ENCODE results near the gene TNIK.

Gene TNIK

GRCh38 chr3:171445620-171446204 lies 14.5 kb downstream of the TNIK start:
- TF ChIP-seq CTCF (IDR thresholded peaks at IDR 0.05) (no peak), ZFX (IDR thresholded peaks at IDR 0.05; ENCODE audit: borderline replicate concordance) (no peak)
- no peak overlapping the region for H3K27ac ChIP-seq

- H3K27ac ChIP-seq, result no peak overlapping the region
Observed at GRCh38 chr3:171444001-171444690, 16.1 kb downstream of the TNIK start.

GRCh38 chr3:171443211-171443957 lies 16.8 kb downstream of the TNIK start:
- H3K27ac ChIP-seq, result no peak overlapping the region
- TF ChIP-seq CTCF (IDR thresholded peaks at IDR 0.05) (no peak), ZFX (IDR thresholded peaks at IDR 0.05; ENCODE audit: borderline replicate concordance) (no peak)

More at GRCh38 chr3:171444001-171444690, 16.1 kb downstream of the TNIK start:
- no peak for TF ChIP-seq ZFX (IDR thresholded peaks at IDR 0.05; ENCODE audit: borderline replicate concordance)
- no peak for TF ChIP-seq CTCF (IDR thresholded peaks at IDR 0.05)

- H3K27ac ChIP-seq, result no peak overlapping the region
Observed at GRCh38 chr3:171442184-171442583, 18.0 kb downstream of the TNIK start.

GRCh38 chr3:171441381-171441780 lies 18.8 kb downstream of the TNIK start:
- no peak overlapping the region for H3K27ac ChIP-seq
- TF ChIP-seq CTCF (IDR thresholded peaks at IDR 0.05) (no peak), ZFX (IDR thresholded peaks at IDR 0.05; ENCODE audit: borderline replicate concordance) (no peak)

More at GRCh38 chr3:171442184-171442583, 18.0 kb downstream of the TNIK start:
- TF ChIP-seq ZFX (IDR thresholded peaks at IDR 0.05; ENCODE audit: borderline replicate concordance), result no peak
- TF ChIP-seq CTCF (IDR thresholded peaks at IDR 0.05), result no peak

- TF ChIP-seq CTCF (IDR thresholded peaks at IDR 0.05) (no peak), ZFX (IDR thresholded peaks at IDR 0.05; ENCODE audit: borderline replicate concordance) (no peak)
- H3K27ac ChIP-seq, result no peak overlapping the region
Observed at GRCh38 chr3:171439996-171440395, 20.2 kb downstream of the TNIK start.
